WTC11 (cell line): ENCODE data around the gene HAUS6. TPM values are rescaled to one million over a fixed set of nuclear protein-coding genes. Genes with fewer than 3 reads are reported as not detected.

Experiments
- ATAC-seq: fragments of 200-7000 bp; cut with Tn5 transposase; 2 replicates; pipeline ENCODE4 v1.10.0; 2021; ENCODE audit warnings: mild to moderate bottlenecking, moderate library complexity
- CTCF ChIA-PET: fragments of 300-600 bp; sonication (Branson Sonifier 250); formaldehyde crosslinking; loops from one replicate; lab custom pipeline; 2021; ENCODE audit warnings: antibody characterized with exemption; lab: Charles Lee
- POLR2A ChIA-PET: fragments of 350-600 bp; sonication (Branson Sonifier 250); formaldehyde crosslinking; loops from one replicate; lab custom pipeline; 2021; ENCODE audit warnings: antibody characterized with exemption; lab: Charles Lee
- DNase-seq: peaks from one replicate; pipeline ENCODE4 v3.0.0; 2021; ENCODE audit warnings: low spot score
- H3K27ac Mint-ChIP-seq: 2 replicates; pipeline ENCODE4 v1.8.0; 2021; ENCODE audit warnings: mixed read lengths
- H3K27me3 Mint-ChIP-seq: 2 replicates; pipeline ENCODE4 v1.8.0; 2021; ENCODE audit warnings: low read depth, mild to moderate bottlenecking, moderate library complexity, mixed read lengths
- H3K36me3 Mint-ChIP-seq: 2 replicates; pipeline ENCODE4 v1.8.0; 2021; ENCODE audit warnings: mixed read lengths
- H3K4me1 Mint-ChIP-seq: 2 replicates; pipeline ENCODE4 v1.8.0; 2022; ENCODE audit warnings: mixed read lengths
- H3K4me3 Mint-ChIP-seq: 2 replicates; pipeline ENCODE4 v1.8.0; 2021; ENCODE audit warnings: mild to moderate bottlenecking, moderate library complexity, mixed read lengths
- H3K9me3 Mint-ChIP-seq: 2 replicates; pipeline ENCODE4 v1.8.0; 2021; ENCODE audit warnings: mixed read lengths
- AFF4 ChIP-seq: sonication (generic); formaldehyde crosslinking; IDR thresholded peaks from 2 replicates; pipeline ENCODE4 v1.8.1; 2023; ENCODE audit warnings: mild to moderate bottlenecking, missing genetic modification reagents, borderline replicate concordance
- CTCF ChIP-seq: fragments of 200-600 bp; IDR thresholded peaks from 2 replicates; pipeline ENCODE4 v1.8.0; 2022; ENCODE audit warnings: antibody characterized with exemption
- EMX1 ChIP-seq: fragments of 250-450 bp; sonication (Bioruptor Pico); IDR thresholded peaks from 2 replicates; pipeline ENCODE4 v1.8.0; 2021; ENCODE audit warnings: mild to moderate bottlenecking
- FOXP1 ChIP-seq: sonication (generic); formaldehyde crosslinking; IDR thresholded peaks from 2 replicates; pipeline ENCODE4 v1.8.0; 2022; ENCODE audit warnings: missing genetic modification reagents, mild to moderate bottlenecking, moderate library complexity, borderline replicate concordance
- NR3C1 ChIP-seq: sonication (generic); formaldehyde crosslinking; conservative IDR thresholded peaks from 2 replicates; pipeline ENCODE4 v1.8.1; 2023; ENCODE audit warnings: low read depth, mild to moderate bottlenecking, missing genetic modification reagents
- PRRX2 ChIP-seq: fragments of 250-450 bp; sonication (Bioruptor Pico); IDR thresholded peaks from 2 replicates; pipeline ENCODE4 v1.8.0; 2021; ENCODE audit warnings: mild to moderate bottlenecking
- TEAD1 ChIP-seq: sonication (generic); formaldehyde crosslinking; IDR thresholded peaks from 2 replicates; pipeline ENCODE4 v1.8.0; 2022; ENCODE audit warnings: mild to moderate bottlenecking, missing genetic modification reagents
- ZNF121 ChIP-seq: sonication (generic); formaldehyde crosslinking; IDR thresholded peaks from 2 replicates; pipeline ENCODE4 v1.8.0; 2023; ENCODE audit warnings: missing genetic modification reagents
- ZNF532 ChIP-seq: fragments of 250-450 bp; sonication (Bioruptor Pico); IDR thresholded peaks from 2 replicates; pipeline ENCODE4 v1.9.0; 2021; ENCODE audit warnings: mild to moderate bottlenecking, borderline replicate concordance
- total RNA-seq: library from RNA; stranded (reverse); gene quantifications from 3 replicates; pipeline ENCODE4 v1.2.3, GENCODE V29; 2021

HAUS6 gene
- total RNA-seq, 1 experiment from 2014 or later, result 43.3 TPM

GRCh38 chr9:19050637-19051591 lies 51.8 kb downstream of the HAUS6 start (continued):
- no peak for TF ChIP-seq CTCF
- TF ChIP-seq ZNF121 (CRISPR knock-in tag), result peak; percentile 59; the same call in 1 of the 2 replicates
- TF ChIP-seq, all 79 proteins: peak for 2

GRCh38 chr9:19049917-19050636 lies 52.6 kb downstream of the HAUS6 start:
- ATAC-seq (no peak), DNase-seq (no peak)
- Mint-ChIP-seq H3K9me3 (no peaks in the 10 kb centered on the region), H3K36me3 (no peaks in the 10 kb centered on the region), H3K27me3 (no peaks in the 10 kb centered on the region), H3K27ac (peak overlapping the region; percentile 64), H3K4me3 (peak overlapping the region; percentile 87), H3K4me1 (peaks cover 44% of the 10 kb centered on the region)
- no peak for TF ChIP-seq ZNF532 (CRISPR knock-in tag)
- TF ChIP-seq FOXP1, result no peak
- no peak for TF ChIP-seq AFF4 (CRISPR knock-in tag)
- no peak for TF ChIP-seq TEAD1 (CRISPR knock-in tag)
- TF ChIP-seq NR3C1 (CRISPR knock-in tag), result 0 out of 2 replicates have a peak, but pooled peaks have one; percentile 14
- TF ChIP-seq EMX1 (CRISPR knock-in tag), result no peak
- TF ChIP-seq PRRX2, result no peak
- POLR2A ChIA-PET, result interaction anchor here (0.6 to 1.8 kb wide), 3 partner anchors 181 to 1604 kb away, joined by 3 to 8 read pairs (median 7); partner anchors contain the start of gene DENND4C
- CTCF ChIA-PET, result interaction anchor here (1.3 to 7.3 kb wide), 3 partner anchors 124 to 415 kb away, joined by 3 to 58 read pairs (median 37); no protein-coding TSS in a partner anchor
